ENCODE results near the gene AVPR2. TPM values are rescaled to one million over a fixed set of nuclear protein-coding genes. Genes with fewer than 3 reads are reported as not detected.

Gene AVPR2
- total and polyA plus RNA-seq, 4 donors = 0.51 to 2.5 (median 0.84) TPM

GRCh38 chrX:153934762-153935325 is 30.4 kb downstream of the AVPR2 start, which contains the start of gene NAA10:
TSS of gene NAA10 (minus strand) at chrX:153935037. CDS start at chrX:153934904, 133 bp downstream.
- Histone ChIP-seq H3K36me3 (ENCODE audit: control insufficient read depth in 4 of 4, insufficient read depth in 4 of 4, low read length in 4 of 4) (peaks cover 0 to 11% (median 4%) of the 10 kb centered on the region in 4 donors), H3K4me3 (peak within 1 kb of the TSS; percentile 72), H3K9ac (ENCODE audit: insufficient read depth in 1 of 2, low read length in 2 of 2) (no peak within 1 kb of the TSS), H3K9me3 (ENCODE audit: control insufficient read depth in 4 of 4, insufficient read depth in 3 of 4, low read length in 3 of 4) (peaks cover 0 to 3% (median 0%) of the 10 kb centered on the region in 4 donors), H3K4me1 (ENCODE audit: control insufficient read depth in 5 of 5, insufficient read depth in 5 of 5, low read length in 5 of 5) (peaks cover 0 to 8% (median 0%) of the 10 kb centered on the region in 5 donors), H3K27ac (ENCODE audit: low read depth in 1 of 2, low read length in 1 of 2) (peak within 1 kb of the TSS; percentile 42 to 66), H3K27me3 (ENCODE audit: control insufficient read depth in 3 of 3, insufficient read depth in 3 of 3, low read length in 2 of 3) (no peaks in the 10 kb centered on the region)
- WGBS, 2 donors = 1 to 10% methylated on average over 15 to 86 of the region's 87 CpGs
- no peak for TF ChIP-seq CTCF (IDR thresholded peaks at IDR 0.05; ENCODE audit: control extremely low read depth, extremely low read depth)
- DNase-seq = peak; percentile 68 to 84 (median 79)
- peak; percentile 92 for ATAC-seq (ENCODE audit: insufficient read depth, low FRiP score)

- Histone ChIP-seq H3K9ac (ENCODE audit: insufficient read depth in 1 of 2, low read length in 2 of 2) (no peak overlapping the region), H3K27ac (ENCODE audit: low read depth in 1 of 2, low read length in 1 of 2) (no peak overlapping the region), H3K9me3 (ENCODE audit: control insufficient read depth in 4 of 4, insufficient read depth in 3 of 4, low read length in 3 of 4) (peaks cover 0 to 3% (median 0%) of the 10 kb centered on the region in 4 donors), H3K36me3 (ENCODE audit: control insufficient read depth in 4 of 4, insufficient read depth in 4 of 4, low read length in 4 of 4) (peaks cover 0 to 16% (median 4%) of the 10 kb centered on the region in 4 donors), H3K4me3 (no peak overlapping the region), H3K27me3 (ENCODE audit: control insufficient read depth in 3 of 3, insufficient read depth in 3 of 3, low read length in 2 of 3) (no peaks in the 10 kb centered on the region), H3K4me1 (ENCODE audit: control insufficient read depth in 5 of 5, insufficient read depth in 5 of 5, low read length in 5 of 5) (peaks cover 0 to 8% (median 0%) of the 10 kb centered on the region in 5 donors)
- WGBS, 2 donors = 22 to 26% methylated on average over 17 to 32 of the region's 32 CpGs
- DNase-seq = no peak
- no peak for TF ChIP-seq CTCF (IDR thresholded peaks at IDR 0.05; ENCODE audit: control extremely low read depth, extremely low read depth)
- ATAC-seq (ENCODE audit: insufficient read depth, low FRiP score) = no peak
Observed at GRCh38 chrX:153935326-153935851, 30.9 kb downstream of the AVPR2 start.

- no peak for DNase-seq
- 90% methylated on average over 2 to 3 of the region's 3 CpGs for WGBS, 2 donors
- Histone ChIP-seq H3K4me3 (no peak overlapping the region), H3K36me3 (ENCODE audit: control insufficient read depth in 4 of 4, insufficient read depth in 4 of 4, low read length in 4 of 4) (peaks cover 0 to 8% (median 0%) of the 10 kb centered on the region in 4 donors), H3K27me3 (ENCODE audit: control insufficient read depth in 3 of 3, insufficient read depth in 3 of 3, low read length in 2 of 3) (no peaks in the 10 kb centered on the region), H3K27ac (ENCODE audit: low read depth in 1 of 2, low read length in 1 of 2) (no peak overlapping the region), H3K9me3 (ENCODE audit: control insufficient read depth in 4 of 4, insufficient read depth in 3 of 4, low read length in 3 of 4) (peaks cover 0 to 3% (median 0%) of the 10 kb centered on the region in 4 donors), H3K4me1 (ENCODE audit: control insufficient read depth in 5 of 5, insufficient read depth in 5 of 5, low read length in 5 of 5) (peaks cover 0 to 8% (median 0%) of the 10 kb centered on the region in 5 donors), H3K9ac (ENCODE audit: insufficient read depth in 1 of 2, low read length in 2 of 2) (no peak overlapping the region)
- no peak for TF ChIP-seq CTCF (IDR thresholded peaks at IDR 0.05; ENCODE audit: control extremely low read depth, extremely low read depth)
- no peak for ATAC-seq (ENCODE audit: insufficient read depth, low FRiP score)
Observed at GRCh38 chrX:153937056-153937455, 32.6 kb downstream of the AVPR2 start.

Measured in lung (tissue), 12 donors.